ENCODE results near the gene ZWILCH. TPM values are rescaled to one million over a fixed set of nuclear protein-coding genes. Genes with fewer than 3 reads are reported as not detected.

ZWILCH gene
- total and polyA plus RNA-seq, 2 donors = 5.2 to 21.3 TPM

Small RNAs within 50 kb of the gene (small RNA-seq; reads per million reads assigned to genes)
- gene MIR4512 (not detected), gene RF01159 (not detected), gene SNORD16 (not detected), gene SNORD18A (not detected), gene SNORD18B (not detected), gene SNORD18C (not detected)

Other genes with a start within 250 kb of the ZWILCH start
- 53.1 TPM for gene DIS3L, start 211.8 kb upstream of the ZWILCH start, total RNA-seq
- 22.6 TPM for gene DIS3L, start 211.8 kb upstream of the ZWILCH start, polyA plus RNA-seq
- 13.5 TPM for gene TIPIN, start 148.6 kb upstream of the ZWILCH start, total RNA-seq
- gene TIPIN, start 148.6 kb upstream of the ZWILCH start, polyA plus RNA-seq = 3.7 TPM
- 17.8 TPM for gene MAP2K1, start 118.4 kb upstream of the ZWILCH start, total RNA-seq
- gene MAP2K1, start 118.4 kb upstream of the ZWILCH start, polyA plus RNA-seq = 44.1 TPM
- 11.1 TPM for gene SNAPC5, start 7.6 kb upstream of the ZWILCH start, total RNA-seq
- gene SNAPC5, start 7.6 kb upstream of the ZWILCH start, polyA plus RNA-seq = 46.2 TPM
- 2,996 TPM for gene RPL4, start 471 bp upstream of the ZWILCH start, total RNA-seq
- gene RPL4, start 471 bp upstream of the ZWILCH start, polyA plus RNA-seq = 3,806 TPM
- gene LCTL, start 60.7 kb downstream of the ZWILCH start, total RNA-seq = not detected
- not detected for gene LCTL, start 60.7 kb downstream of the ZWILCH start, polyA plus RNA-seq
- gene SMAD6, start 196.9 kb downstream of the ZWILCH start, total RNA-seq = 31.1 TPM
- 20.1 TPM for gene SMAD6, start 196.9 kb downstream of the ZWILCH start, polyA plus RNA-seq

Measured in urinary bladder (tissue), 2 donors.